T-helper 17 cell (primary cell): ENCODE data around the gene WDR36. TPM values are rescaled to one million over a fixed set of nuclear protein-coding genes. Genes with fewer than 3 reads are reported as not detected.
"Not testable (repeated sequence)": the region's sequence is repeated elsewhere in the genome, so short reads cannot be mapped to it uniquely, and the experiment has no call there.

ENCODE experiments used
- ATAC-seq: fragments of 150-1000 bp; cut with Tn5 transposase; 2 replicates; pipeline ENCODE4 v1.10.0; 2021; ENCODE audit warnings: mild to moderate bottlenecking, moderate library complexity
- DNase-seq, 3 donors: peaks; one replicate each; pipeline versions ENCODE4 v3.0.0 to v3.0.0-alpha.2; 2020 to 2021
- H3K9me3 ChIP-seq: one replicate; pipeline ENCODE4 v1.7.0; 2013; ENCODE audit warnings: low read length, mild to moderate bottlenecking; ENCODE audit not compliant: control insufficient read depth, poor library complexity, severe bottlenecking
- H3K27ac Mint-ChIP-seq: one replicate; pipeline ENCODE4 v1.8.0; 2022; ENCODE audit warnings: mild to moderate bottlenecking, moderate library complexity, mixed read lengths
- H3K27me3 Mint-ChIP-seq: one replicate; pipeline ENCODE4 v1.8.0; 2022; ENCODE audit warnings: mixed read lengths
- H3K36me3 Mint-ChIP-seq: one replicate; pipeline ENCODE4 v1.8.0; 2022; ENCODE audit warnings: low read depth, mixed read lengths
- H3K4me1 Mint-ChIP-seq: one replicate; pipeline ENCODE4 v1.8.0; 2022; ENCODE audit warnings: mild to moderate bottlenecking, mixed read lengths
- H3K4me3 Mint-ChIP-seq: one replicate; pipeline ENCODE4 v1.8.0; 2022; ENCODE audit warnings: mild to moderate bottlenecking, moderate library complexity, mixed read lengths
- total RNA-seq, 4 donors: library from RNA in 2 of 4; stranded (reverse) in 2 of 4; gene quantifications; one replicate each; pipeline ENCODE4 v1.2.3 and lab custom pipeline; 2022 to 2026

Gene WDR36
- total RNA-seq, 2 donors from 2014 or later, result 22.7 to 27.9 TPM

DNA sequence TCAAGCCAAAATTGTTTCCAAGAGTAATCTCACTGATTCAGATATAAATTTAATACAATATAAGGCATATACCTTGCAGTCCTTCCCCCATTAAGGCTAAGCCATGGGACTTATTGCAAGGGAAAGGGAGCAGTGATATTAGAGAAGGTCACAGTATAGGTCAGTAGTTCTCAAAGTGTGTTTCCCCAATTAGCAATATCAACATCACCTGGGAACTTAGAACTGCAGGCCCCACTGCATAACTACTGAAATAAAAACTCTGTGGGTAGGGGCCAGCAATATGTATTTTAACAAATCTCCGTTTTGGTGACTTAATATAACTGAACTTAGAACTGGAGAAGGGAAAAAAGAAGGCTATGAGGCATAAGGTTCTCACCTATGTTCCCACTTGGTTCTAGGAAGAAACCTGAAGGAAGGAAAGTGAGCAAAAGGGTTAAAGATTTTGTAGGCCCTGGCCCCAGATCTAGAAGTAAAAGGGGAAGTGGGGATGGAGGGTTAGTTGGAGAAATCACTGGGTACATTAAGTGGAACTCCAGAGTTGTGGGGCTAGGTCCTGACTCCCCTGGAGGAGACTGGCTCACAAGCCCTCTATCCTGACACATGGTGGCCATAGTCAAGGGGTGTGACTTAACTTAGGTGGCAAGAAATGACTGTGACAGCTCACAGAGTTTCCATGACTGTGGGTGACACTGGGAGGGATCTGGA, 40.7 kb downstream of the WDR36 start:
- ATAC-seq, result no peak
- Mint-ChIP-seq H3K4me1 (peaks cover 2% of the 10 kb centered on the region), H3K27ac (peak overlapping the region; percentile 19), H3K4me3 (no peak overlapping the region), H3K27me3 (peaks cover 20% of the 10 kb centered on the region), H3K36me3 (no peaks in the 10 kb centered on the region)
- no peaks in the 10 kb centered on the region for H3K9me3 ChIP-seq
- no peak for DNase-seq

DNA sequence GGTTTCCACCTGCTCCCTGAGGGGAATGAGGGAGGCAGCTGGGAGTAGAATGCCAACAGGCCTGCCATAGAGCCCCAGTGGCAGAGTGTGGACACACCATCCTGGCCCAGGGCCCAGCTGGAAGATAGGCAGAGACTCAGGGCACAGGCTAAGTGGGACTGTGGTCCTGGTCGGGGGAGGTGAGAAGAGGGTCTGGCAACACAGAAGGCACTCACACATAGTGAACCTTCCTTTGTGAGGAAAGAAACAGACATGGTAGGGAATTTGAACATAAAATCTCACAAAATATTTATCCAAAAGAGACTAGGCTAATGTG, 41.2 kb downstream of the WDR36 start:
- H3K4me3 Mint-ChIP-seq, result no peak overlapping the region
- H3K27ac Mint-ChIP-seq, result no peak overlapping the region
- ATAC-seq (no peak), DNase-seq (no peak)
- H3K9me3 ChIP-seq, result no peaks in the 10 kb centered on the region
- H3K27me3 Mint-ChIP-seq, result peaks cover 20% of the 10 kb centered on the region
- H3K4me1 Mint-ChIP-seq, result peaks cover 2% of the 10 kb centered on the region
- no peaks in the 10 kb centered on the region for H3K36me3 Mint-ChIP-seq

DNA sequence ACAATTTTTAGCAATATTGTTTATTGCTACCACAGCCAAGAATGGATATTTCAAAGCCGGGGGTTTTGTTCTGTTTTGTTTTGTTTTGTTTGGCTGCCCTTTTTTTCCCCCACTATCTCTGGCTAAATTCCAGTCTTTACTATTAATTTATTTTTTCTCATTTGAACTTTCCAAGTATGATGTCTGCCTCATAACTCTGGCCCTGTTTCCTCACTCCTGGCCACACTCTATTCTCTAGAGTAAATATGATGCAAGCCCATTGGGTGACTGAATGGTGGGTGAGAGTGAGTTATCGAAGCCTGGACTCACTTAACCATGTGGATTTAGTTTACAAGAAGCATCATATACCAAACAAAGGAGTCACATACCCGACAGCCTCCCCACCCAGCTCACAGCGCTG, 41.9 kb downstream of the WDR36 start:
- no peak overlapping the region for H3K27ac Mint-ChIP-seq
- H3K4me3 Mint-ChIP-seq, result no peak overlapping the region
- no peaks in the 10 kb centered on the region for H3K9me3 ChIP-seq
- peaks cover 20% of the 10 kb centered on the region for H3K27me3 Mint-ChIP-seq
- no peak for DNase-seq
- peaks cover 2% of the 10 kb centered on the region for H3K4me1 Mint-ChIP-seq
- no peaks in the 10 kb centered on the region for H3K36me3 Mint-ChIP-seq
- ATAC-seq, result no peak

DNA sequence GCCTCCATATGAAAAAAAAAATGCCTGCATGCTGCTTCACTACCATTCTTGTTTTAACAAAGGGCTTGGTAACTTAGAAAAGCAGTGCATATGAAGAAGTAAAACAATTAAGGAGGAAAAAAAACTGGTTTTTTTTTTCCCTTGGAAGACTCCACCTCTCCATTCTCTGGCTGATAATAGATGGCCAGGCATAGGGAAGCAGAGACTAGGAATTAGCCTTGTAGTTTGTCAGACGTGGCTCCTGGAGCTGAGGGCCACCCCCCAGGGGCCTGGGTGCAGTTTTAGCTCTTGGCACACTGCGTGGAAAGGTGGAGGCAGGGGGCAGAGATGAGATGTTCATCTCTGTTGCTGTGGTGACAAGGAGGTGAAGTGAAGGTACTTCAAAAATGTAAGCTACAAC, 42.7 kb downstream of the WDR36 start:
- no peak for DNase-seq
- no peak overlapping the region for H3K27ac Mint-ChIP-seq
- ATAC-seq, result no peak
- no peaks in the 10 kb centered on the region for H3K36me3 Mint-ChIP-seq
- H3K27me3 Mint-ChIP-seq, result peaks cover 24% of the 10 kb centered on the region
- H3K4me3 Mint-ChIP-seq, result no peak overlapping the region
- H3K9me3 ChIP-seq, result no peaks in the 10 kb centered on the region
- H3K4me1 Mint-ChIP-seq, result peaks cover 2% of the 10 kb centered on the region

DNA sequence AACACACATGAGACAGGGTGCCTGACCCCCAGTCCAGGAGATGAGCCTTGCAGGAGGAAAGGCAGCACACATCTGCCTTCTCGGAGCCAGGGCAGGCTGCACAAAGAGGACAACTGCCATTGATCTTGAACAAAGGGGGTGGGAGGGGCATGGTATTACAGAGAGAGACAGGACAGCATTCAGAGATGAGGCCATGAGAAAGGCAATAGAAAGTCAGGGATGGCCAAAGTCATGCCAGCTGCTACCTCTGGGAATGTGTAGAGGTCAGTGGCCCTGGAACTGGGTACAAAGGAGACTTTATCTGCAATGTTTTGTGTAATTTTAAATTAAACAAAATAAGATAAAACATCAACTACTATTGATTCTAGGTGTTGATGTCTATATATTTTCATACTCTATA, 43.2 kb downstream of the WDR36 start:
- H3K9me3 ChIP-seq, result no peaks in the 10 kb centered on the region
- DNase-seq (no peak), ATAC-seq (no peak)
- Mint-ChIP-seq H3K27ac (no peak overlapping the region), H3K4me1 (no peaks in the 10 kb centered on the region), H3K27me3 (peaks cover 24% of the 10 kb centered on the region), H3K36me3 (no peaks in the 10 kb centered on the region), H3K4me3 (no peak overlapping the region)

DNA sequence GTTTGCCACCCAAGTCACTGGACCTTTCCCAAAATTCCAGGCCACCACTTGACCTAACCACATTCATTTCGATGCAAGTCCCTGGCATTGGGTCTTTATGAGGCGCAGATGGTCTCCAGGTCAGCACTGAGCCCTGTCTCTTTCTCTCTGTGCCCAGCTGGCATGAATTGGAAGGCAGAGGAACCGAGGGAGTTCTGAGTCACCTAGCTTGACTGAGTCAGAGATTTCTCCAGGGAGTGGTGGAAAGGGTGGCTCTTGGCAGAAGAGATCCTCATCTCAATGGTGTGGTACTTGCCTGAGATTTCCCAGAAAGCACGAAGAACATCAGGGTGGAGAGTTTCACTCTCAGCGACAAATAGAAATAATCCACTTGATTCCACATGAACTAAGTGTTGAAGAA, 43.8 kb downstream of the WDR36 start:
- Mint-ChIP-seq H3K27me3 (peaks cover 24% of the 10 kb centered on the region), H3K36me3 (no peaks in the 10 kb centered on the region), H3K27ac (no peak overlapping the region), H3K4me3 (no peak overlapping the region), H3K4me1 (no peaks in the 10 kb centered on the region)
- no peaks in the 10 kb centered on the region for H3K9me3 ChIP-seq
- ATAC-seq (no peak), DNase-seq (no peak)

DNA sequence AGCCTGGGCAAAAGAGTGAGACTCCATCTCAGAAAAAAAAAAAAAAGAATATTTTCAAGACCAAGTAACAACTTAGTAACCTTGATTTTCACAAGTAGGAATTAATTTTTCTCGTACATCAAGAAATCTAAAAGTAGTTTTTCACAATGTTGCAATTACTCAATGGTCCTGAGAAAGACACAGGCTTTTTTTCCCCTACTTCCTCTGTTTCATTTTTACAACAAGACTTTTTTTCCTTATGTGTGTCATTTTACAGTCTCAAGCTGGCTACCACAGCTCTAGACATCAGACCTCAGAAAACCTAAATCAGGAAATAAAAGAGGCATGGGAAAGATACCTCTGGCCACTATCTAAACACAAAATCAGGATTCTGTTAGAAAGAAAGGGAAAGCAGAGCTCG, 45.9 kb downstream of the WDR36 start:
- Mint-ChIP-seq H3K4me1 (no peaks in the 10 kb centered on the region), H3K27ac (no peak overlapping the region), H3K27me3 (peaks cover 20% of the 10 kb centered on the region), H3K4me3 (no peak overlapping the region), H3K36me3 (no peaks in the 10 kb centered on the region)
- DNase-seq (no peak), ATAC-seq (no peak)
- H3K9me3 ChIP-seq, result no peaks in the 10 kb centered on the region

DNA sequence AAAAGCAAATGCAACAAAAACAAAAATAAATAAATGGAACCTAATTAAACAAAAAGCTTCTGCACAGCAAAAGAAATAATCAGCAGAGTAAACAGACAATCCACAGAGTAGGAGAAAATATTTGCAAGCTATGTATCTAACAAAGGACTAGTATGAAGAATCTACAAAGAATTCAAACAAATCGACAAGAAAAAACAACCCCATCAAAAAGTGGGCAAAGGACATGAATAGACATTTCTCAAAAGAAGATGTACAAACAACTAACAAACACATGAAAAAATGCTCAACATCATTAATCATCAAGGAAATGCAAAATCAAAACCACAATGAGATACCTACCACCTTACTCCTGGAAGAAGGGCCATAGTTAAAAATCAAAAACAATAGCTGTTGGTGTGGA, 49.3 kb downstream of the WDR36 start:
- not testable (repeated sequence) for ATAC-seq, DNase-seq, H3K9me3 ChIP-seq, H3K4me3 Mint-ChIP-seq, H3K4me1 Mint-ChIP-seq, H3K36me3 Mint-ChIP-seq, H3K27ac Mint-ChIP-seq, H3K27me3 Mint-ChIP-seq

DNA sequence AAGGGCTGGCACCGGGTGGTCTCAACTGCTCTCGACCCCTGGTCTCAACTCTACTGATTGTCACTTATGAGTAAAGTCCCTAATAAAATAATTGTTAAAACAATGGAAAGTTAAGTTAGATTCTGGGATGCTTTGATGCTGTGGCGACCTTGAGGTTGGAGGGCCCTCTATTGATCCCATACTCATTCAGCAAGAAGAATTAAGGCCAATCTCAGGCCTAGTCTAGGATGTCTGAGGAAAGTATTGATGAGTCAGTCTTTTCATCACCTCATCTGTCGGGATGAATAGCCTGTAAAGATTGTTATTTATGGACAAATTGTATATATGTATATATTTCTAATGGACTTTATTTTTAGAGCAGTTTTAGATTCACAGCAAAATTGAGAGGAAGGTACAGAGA, 50.8 kb downstream of the WDR36 start:
- DNase-seq (no peak), ATAC-seq (no peak)
- Mint-ChIP-seq H3K27me3 (peaks cover 10% of the 10 kb centered on the region), H3K27ac (no peak overlapping the region), H3K4me3 (no peak overlapping the region), H3K4me1 (peaks cover 7% of the 10 kb centered on the region), H3K36me3 (no peaks in the 10 kb centered on the region)
- no peaks in the 10 kb centered on the region for H3K9me3 ChIP-seq

DNA sequence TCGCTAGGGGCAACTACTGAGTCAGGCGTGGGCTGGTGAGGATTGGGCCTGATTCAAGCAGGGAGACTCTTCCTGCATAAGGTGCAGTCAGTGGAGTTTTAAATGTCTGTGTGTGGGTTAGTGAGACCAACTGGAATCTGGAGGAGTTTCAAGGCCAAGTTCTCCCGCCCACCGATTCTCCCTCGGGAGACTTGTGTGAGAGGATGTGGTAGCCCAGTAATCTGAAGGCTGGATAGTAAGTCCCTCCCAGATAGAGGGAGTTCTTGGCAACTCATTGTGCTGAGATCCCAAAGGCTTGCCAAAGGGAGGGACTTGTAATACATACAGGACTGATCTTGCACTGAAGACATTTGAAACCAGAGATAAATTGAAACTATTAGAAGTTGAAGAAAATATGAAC, 51.8 kb downstream of the WDR36 start:
- Mint-ChIP-seq H3K4me1 (peaks cover 7% of the 10 kb centered on the region), H3K4me3 (no peak overlapping the region), H3K27ac (no peak overlapping the region), H3K27me3 (peaks cover 13% of the 10 kb centered on the region), H3K36me3 (no peaks in the 10 kb centered on the region)
- no peak for ATAC-seq
- H3K9me3 ChIP-seq, result no peaks in the 10 kb centered on the region
- no peak for DNase-seq

DNA sequence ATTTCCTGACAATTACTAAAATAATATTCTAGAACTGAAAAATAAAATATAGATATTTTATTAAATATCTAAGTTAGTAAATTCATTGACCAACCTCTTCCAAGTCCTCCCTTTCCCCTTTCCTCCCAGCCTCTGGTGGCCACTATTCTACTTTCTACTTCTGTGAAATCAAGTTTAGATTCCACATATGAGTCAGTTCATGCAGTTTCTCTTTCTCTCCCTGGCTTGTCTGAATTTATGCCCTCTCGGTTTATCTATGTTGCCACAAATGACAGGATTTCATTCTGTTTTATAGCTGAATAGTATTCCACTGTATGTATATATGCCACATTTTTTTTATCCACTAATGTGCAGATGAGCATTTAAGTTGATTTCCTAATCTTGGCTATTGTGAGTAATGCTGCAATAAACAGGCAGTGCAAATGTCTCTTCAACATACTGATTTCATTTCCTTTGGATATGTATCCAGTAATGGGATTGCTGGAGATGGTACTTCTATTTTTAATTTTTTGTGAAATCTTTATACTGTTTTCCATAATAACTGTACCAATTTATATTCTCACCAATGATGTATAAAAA, 52.3 kb downstream of the WDR36 start:
- H3K27ac Mint-ChIP-seq, result no peak overlapping the region

DNA sequence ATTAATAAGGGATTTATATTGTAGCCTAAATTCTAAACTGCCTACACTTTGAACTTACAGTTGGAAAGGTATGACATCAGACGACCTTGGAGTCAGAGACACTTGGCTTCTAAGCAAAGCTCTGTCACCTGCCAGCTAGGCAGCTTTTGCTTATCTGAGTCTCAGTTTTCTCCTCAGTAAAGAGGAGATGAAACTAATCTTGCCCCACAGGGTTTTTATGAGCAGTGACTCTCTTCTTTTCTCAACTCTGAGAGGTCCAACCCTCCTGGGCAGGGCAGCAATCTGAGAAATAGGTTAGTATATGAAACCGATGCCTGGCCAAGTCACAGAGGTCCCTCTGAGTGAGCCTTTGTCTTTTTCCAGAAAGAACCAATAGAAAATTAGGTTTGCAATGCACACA, 53.9 kb downstream of the WDR36 start:
- H3K27ac Mint-ChIP-seq, result no peak overlapping the region
- H3K27me3 Mint-ChIP-seq, result peaks cover 21% of the 10 kb centered on the region
- H3K9me3 ChIP-seq, result no peaks in the 10 kb centered on the region
- no peaks in the 10 kb centered on the region for H3K36me3 Mint-ChIP-seq
- DNase-seq, result no peak
- no peak for ATAC-seq
- H3K4me3 Mint-ChIP-seq, result no peak overlapping the region
- H3K4me1 Mint-ChIP-seq, result peaks cover 7% of the 10 kb centered on the region

More for the DNA sequence above, 52.3 kb downstream of the WDR36 start:
- no peaks in the 10 kb centered on the region for H3K9me3 ChIP-seq
- H3K27me3 Mint-ChIP-seq, result peaks cover 17% of the 10 kb centered on the region
- DNase-seq, result no peak
- ATAC-seq, result no peak
- peaks cover 7% of the 10 kb centered on the region for H3K4me1 Mint-ChIP-seq
- no peak overlapping the region for H3K4me3 Mint-ChIP-seq
- no peaks in the 10 kb centered on the region for H3K36me3 Mint-ChIP-seq

DNA sequence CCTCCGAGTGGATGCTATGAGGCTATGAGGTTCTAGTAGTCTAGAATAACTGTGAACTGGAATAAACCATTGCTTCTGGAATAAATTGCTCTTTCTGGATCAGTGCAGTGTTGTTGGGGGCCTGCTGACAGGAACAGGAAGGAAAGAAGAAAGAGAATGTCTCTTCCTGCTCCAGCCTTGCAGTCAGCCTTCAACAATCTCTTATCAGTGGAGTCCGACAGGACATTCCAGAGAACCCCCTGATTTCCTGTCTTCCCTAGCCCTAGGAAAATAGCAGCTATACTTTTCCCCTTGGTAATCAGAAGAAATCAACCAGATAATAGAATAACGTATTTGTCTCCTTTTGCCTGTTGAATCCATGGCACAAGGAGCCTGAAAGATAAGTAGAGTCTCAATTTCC, 55.4 kb downstream of the WDR36 start:
- no peak overlapping the region for H3K4me3 Mint-ChIP-seq
- peaks cover 12% of the 10 kb centered on the region for H3K4me1 Mint-ChIP-seq
- peaks cover 33% of the 10 kb centered on the region for H3K27me3 Mint-ChIP-seq
- DNase-seq, result no peak
- no peaks in the 10 kb centered on the region for H3K36me3 Mint-ChIP-seq
- H3K27ac Mint-ChIP-seq, result no peak overlapping the region
- ATAC-seq, result no peak
- no peaks in the 10 kb centered on the region for H3K9me3 ChIP-seq

DNA sequence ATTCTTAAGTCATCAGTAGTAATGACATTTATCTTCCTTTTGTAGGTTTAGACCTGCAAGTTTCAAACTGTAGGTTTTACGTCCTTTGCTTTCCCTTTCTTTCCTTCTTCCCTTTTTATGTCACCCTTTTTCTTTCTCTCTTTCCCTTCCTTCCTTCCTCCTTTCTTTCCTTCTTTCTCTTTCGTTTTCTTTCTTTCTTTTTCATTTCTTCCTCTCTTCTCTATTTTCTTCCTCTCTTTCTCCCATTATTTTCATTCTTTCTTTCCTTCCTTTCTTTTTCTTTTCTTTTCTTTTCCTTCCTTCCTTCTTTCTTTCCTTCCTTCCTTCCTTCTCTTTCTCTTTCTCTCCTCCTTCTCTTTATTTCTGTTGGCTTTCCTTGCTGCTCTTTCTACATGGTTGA, 59.9 kb downstream of the WDR36 start:
- no peak for ATAC-seq
- Mint-ChIP-seq H3K27me3 (peaks cover 45% of the 10 kb centered on the region), H3K4me1 (peaks cover 5% of the 10 kb centered on the region), H3K4me3 (no peak overlapping the region), H3K27ac (no peak overlapping the region), H3K36me3 (no peaks in the 10 kb centered on the region)
- DNase-seq, result no peak
- H3K9me3 ChIP-seq, result no peaks in the 10 kb centered on the region
